ENCODE results near the gene UBAC1.

Gene UBAC1

DNA sequence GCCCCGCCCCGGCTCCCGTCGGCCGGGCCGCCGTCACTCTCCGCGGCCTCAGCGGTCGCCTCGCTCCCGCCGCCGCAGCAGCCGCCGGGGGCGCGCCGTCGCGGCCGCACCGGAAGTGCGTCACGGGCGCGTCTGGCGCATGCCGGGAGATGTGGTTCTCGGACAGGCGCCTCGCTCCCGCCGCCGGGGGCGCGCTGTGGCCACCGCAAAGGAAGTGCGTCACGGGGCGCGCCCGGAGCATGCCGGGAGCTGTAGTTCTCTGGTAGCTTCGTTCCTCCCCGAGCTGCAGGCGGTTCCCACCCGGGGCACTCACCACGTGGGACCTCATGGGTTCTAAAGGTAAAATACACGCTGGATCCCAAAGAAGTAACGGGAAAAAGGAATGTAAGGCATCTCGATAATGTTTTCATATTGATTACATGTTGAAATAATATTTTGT lies at the start of gene UBAC1:
TSS of gene UBAC1 (minus strand) at position 97 of the 439 bp plus-strand sequence. CDS start 211 bp downstream, outside the sequence.
- peak; percentile 84 to 90 for DNase-seq (ENCODE audit: low read depth in 2 of 2, low spot score in 1 of 2)

DNA sequence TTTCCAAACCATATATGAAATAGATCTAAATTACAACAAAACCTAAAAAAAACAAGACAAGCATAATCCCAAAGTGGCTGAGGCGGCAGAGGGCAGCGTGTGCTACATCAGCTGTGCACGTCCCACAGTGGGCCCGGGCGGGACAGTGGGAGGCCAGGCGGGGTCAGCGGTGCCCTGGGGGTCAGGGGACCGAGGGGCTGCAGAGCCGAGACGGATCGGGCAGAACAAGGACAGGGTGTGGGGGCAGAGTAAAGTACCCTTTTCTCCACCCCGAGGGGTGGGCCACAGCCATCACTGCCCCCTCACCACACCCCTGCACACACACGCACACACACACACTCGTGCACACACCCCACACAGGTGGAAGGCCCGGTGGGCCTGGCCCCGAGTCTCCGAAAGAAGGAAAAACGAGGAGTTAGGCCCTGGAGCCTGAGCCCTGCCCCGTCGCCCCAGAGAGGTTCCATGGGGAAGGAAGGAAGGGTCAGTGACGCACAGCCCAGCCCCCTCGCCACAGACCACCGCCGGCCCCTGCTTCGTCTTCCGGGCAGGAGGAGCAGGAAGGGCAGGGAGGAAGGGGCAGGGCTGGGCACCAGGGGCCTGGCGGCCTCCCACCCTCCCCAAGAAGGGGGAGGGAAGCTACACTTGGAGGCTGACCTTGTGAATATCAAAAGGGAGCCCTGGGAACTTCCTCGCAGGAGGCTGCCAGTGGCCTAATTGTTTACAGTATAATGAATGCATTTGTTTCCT lies 49.6 kb upstream of the UBAC1 start:
- DNase-seq (ENCODE audit: low read depth in 2 of 2, low spot score in 1 of 2) = no peak

DNA sequence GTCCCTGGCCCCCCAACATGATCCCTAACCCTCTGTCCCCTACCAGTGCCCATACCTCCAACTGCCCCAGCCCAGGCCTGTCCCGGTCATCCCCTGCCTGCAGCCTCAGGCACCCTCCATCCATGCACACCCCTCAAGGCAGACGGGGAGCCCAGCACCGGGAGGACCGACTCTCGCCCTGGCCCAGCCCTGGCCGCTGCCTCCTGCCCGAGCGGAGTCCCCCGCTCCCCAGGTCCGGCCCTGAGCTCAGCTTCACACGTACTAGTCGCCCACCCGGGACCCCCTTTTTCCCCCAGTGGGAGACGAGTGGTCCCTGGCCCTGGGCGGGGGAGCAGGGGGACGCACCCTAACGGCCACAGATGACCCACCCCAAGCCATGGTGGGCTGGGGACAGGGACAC lies 49.0 kb upstream of the UBAC1 start:
- no peak for DNase-seq (ENCODE audit: low read depth in 2 of 2, low spot score in 1 of 2)

DNA sequence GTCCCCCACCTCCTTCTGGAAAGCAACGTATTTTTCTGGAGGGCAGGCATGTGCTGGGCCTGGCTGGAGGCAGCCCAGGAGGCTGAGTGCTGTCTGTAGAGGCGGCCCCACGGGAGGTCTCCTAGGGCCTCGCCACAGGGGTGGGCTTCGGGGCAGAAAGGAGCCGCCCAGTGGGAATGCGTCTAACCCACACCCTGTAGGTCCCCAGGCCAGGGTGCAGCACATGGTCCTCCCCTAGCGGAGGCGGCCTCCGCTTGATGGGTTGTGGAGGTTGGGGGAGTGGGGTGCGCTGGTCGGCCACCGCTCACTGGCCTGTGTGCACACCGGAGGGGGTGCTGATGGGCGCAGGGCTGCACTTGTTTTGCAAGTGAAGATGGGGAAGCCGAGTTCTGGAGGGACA lies 48.3 kb upstream of the UBAC1 start:
- DNase-seq (ENCODE audit: low read depth in 2 of 2, low spot score in 1 of 2) = no peak

DNA sequence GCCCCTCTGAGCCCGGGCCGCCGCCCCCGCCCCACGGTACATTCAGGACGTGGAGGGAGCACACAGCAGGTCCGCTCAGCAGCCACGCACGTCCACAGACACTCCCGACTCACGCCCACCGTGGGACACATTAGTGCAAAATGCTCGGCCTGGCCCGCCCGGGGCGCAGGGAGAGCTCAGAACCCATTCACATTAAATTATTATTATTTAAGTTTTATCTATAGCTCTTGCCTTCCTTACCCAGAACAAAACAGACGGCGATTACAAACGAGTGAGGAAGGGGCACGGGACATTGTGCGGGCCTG lies 47.5 kb upstream of the UBAC1 start:
- no peak for DNase-seq (ENCODE audit: low read depth in 2 of 2, low spot score in 1 of 2)

DNA sequence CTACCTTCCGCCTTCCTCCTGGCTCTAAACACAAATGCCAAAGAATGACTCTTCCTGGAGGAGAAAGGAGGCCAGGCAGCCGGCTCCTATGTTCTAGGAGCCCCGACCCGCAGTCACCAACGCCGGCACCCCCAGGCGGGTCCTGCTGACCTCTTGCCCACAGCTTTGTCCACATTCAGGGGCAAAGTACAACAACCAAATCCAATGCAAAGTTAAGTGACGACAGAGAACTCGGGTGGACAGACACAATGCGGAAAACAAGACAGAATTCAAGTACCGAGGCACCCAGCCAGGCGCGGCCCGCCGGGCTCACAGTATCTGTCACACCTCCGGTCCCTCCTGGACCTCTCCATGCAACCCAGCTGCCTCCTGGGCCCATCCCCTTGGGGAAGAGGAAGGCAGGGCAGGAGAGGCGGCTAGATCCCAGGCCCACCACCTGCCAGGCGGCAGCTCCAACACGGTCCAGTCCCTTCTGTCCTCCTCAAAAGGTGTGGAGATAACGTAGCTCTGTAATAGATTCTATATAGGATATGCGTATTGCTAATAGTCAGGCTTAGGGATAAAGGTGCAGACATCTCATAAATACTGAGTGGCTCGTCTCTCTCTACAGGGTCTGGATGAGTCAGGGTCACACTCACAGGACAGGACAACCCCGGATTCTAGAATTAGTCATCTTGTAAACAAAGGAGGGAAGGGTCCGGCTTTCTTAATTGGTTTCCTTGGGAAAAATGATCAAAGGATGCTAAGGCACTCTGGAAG lies 46.9 kb upstream of the UBAC1 start:
- no peak for DNase-seq (ENCODE audit: low read depth in 2 of 2, low spot score in 1 of 2)

- no peak for DNase-seq (ENCODE audit: low read depth in 2 of 2, low spot score in 1 of 2)
Measured at GRCh38 chr9:136007276-136007933, 46.2 kb upstream of the UBAC1 start.

DNA sequence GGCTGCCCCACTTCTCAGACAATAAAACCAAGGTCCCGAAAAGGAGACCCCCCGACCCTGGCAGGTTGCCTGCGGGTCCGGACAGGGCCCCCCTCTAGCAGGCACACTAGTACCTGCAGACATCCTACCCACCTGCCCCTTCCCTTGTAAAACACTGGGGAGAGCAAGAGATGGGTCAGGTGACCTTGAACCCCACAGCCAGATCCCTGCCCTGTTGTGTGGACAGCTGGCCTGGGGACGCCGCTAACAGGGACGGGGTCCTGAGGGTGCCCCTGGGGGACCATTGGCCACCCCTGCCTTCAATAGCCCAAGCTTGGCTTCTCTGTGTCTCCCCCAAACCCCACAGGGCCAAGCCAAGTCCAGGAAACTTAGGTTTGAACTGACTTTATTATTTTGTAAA lies 45.0 kb upstream of the UBAC1 start:
- no peak for DNase-seq (ENCODE audit: low read depth in 2 of 2, low spot score in 1 of 2)

DNA sequence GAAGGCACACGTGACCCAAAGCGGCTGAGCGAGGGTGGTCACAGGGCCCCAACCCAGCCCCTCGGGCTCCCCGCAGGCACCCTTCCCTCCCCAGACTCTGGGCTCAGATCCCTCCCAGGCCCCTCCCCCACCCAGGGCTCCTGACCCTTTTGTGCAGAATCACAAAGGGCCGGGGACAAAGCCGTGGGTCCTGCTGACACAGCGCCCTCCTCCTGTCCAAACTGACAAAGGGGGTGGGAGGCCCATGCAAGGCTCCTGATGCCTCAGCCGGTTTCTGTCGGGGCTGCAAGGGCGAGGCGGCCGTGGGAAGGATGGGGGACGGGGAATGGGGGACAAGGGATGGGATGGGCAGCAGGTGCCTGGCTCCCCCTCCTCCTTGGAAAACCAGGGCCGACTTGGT lies 43.5 kb upstream of the UBAC1 start:
- no peak for DNase-seq (ENCODE audit: low read depth in 2 of 2, low spot score in 1 of 2)

GRCh38 chr9:136004219-136004618 lies 43.0 kb upstream of the UBAC1 start:
- DNase-seq (ENCODE audit: low read depth in 2 of 2, low spot score in 1 of 2) = no peak

- no peak for DNase-seq (ENCODE audit: low read depth in 2 of 2, low spot score in 1 of 2)
Measured at GRCh38 chr9:136003411-136004218, 42.4 kb upstream of the UBAC1 start.

- no peak for DNase-seq (ENCODE audit: low read depth in 2 of 2, low spot score in 1 of 2)
Measured at GRCh38 chr9:136002881-136003280, 41.7 kb upstream of the UBAC1 start.

GRCh38 chr9:136002215-136002614 lies 41.0 kb upstream of the UBAC1 start:
- DNase-seq (ENCODE audit: low read depth in 2 of 2, low spot score in 1 of 2) = no peak

GRCh38 chr9:136001231-136001630 lies 40.1 kb upstream of the UBAC1 start:
- DNase-seq (ENCODE audit: low read depth in 2 of 2, low spot score in 1 of 2) = no peak

GRCh38 chr9:135998410-135999071 lies 37.4 kb upstream of the UBAC1 start:
- no peak for DNase-seq (ENCODE audit: low read depth in 2 of 2, low spot score in 1 of 2)

DNA sequence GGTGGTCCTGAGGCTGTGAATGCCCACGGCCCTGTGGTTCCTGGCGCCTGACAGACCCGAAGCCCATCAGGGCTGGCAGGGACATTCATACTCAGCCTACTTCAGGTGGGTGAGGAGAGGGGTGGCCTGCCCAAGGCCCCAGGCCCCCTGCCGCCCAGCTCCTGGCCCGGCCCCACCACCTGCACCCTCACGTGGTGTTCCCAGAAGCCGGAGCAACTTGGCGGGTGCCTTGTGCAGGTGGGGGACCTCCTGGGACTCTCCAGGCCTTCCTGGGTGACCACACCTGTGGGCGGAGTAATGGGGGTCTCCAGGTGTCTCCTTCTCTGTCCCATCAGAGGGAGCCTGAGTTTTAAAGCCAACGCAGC lies 36.8 kb upstream of the UBAC1 start:
- no peak for DNase-seq (ENCODE audit: low read depth in 2 of 2, low spot score in 1 of 2)

GRCh38 chr9:135997090-135998015 lies 36.2 kb upstream of the UBAC1 start:
- DNase-seq (ENCODE audit: low read depth in 2 of 2, low spot score in 1 of 2) = no peak

DNA sequence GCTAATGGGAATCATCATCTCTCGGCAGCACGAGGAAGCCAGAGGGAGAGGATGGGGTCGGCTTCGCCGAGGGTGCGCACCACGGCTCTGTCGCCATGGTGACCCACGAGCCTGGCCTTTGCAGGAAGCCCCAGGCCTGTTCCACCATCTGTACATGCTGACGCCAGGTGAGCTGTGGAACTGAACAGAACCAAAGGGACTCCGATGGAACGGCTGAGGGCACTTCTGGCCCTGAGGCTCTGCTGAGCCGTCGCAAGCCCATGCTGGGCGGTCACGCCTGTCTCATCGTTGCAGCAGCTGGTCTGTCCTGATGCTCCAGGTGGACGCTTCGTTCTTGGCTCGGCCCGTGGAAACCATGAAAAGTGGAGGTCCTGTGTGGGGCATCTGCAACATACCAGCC lies 34.6 kb upstream of the UBAC1 start:
- DNase-seq (ENCODE audit: low read depth in 2 of 2, low spot score in 1 of 2) = no peak

DNA sequence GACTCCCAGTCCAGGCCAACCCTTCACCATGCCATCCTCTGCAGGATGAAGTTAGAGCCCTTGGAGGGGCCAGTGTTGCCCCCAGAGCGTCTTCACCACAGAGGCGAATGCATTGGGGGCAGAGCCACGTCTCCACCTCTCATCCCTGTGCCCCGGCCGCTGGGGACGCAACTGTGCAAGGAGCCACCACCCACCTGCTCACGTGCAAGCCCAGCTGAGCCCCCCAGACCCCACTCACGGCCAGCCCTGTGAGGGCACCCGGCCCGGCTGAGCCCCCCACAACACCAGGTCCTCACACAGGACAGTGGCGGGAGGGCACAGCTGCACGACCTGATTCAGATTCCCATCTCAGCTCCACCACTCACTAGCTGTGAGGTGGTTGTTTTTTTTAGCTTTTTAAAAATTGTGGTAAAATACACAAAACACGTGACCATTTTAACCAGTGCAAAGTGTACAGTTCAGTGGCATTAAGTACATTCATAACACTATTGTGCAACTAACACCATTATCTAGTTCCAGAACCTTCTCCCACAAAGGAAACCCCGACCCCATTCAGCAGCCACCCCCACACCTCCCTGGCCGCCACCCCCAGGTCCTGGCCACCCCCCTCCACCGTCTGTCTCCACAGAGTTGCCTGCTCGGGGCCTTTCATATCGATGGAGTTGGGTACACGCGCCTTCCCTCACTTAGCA lies 33.5 kb upstream of the UBAC1 start:
- DNase-seq (ENCODE audit: low read depth in 2 of 2, low spot score in 1 of 2) = no peak
